B cell (primary cell): ENCODE results near the gene ANKRD35.

Experiments
- EZH2 ChIP-seq: IDR thresholded peaks from 2 replicates; pipeline ENCODE4 v1.6.1; 2012; ENCODE audit warnings: borderline replicate concordance, low read depth, mild to moderate bottlenecking, moderate library complexity, low read length; ENCODE audit not compliant: insufficient read depth, poor library complexity, severe bottlenecking
- TF ChIP-seq, protein P1 (sequence below): fragments of 200-600 bp; IDR thresholded peaks from one replicate; pipeline ENCODE4 v1.8.0; 2022; ENCODE audit warnings: antibody characterized with exemption, mild to moderate bottlenecking

DNA sequence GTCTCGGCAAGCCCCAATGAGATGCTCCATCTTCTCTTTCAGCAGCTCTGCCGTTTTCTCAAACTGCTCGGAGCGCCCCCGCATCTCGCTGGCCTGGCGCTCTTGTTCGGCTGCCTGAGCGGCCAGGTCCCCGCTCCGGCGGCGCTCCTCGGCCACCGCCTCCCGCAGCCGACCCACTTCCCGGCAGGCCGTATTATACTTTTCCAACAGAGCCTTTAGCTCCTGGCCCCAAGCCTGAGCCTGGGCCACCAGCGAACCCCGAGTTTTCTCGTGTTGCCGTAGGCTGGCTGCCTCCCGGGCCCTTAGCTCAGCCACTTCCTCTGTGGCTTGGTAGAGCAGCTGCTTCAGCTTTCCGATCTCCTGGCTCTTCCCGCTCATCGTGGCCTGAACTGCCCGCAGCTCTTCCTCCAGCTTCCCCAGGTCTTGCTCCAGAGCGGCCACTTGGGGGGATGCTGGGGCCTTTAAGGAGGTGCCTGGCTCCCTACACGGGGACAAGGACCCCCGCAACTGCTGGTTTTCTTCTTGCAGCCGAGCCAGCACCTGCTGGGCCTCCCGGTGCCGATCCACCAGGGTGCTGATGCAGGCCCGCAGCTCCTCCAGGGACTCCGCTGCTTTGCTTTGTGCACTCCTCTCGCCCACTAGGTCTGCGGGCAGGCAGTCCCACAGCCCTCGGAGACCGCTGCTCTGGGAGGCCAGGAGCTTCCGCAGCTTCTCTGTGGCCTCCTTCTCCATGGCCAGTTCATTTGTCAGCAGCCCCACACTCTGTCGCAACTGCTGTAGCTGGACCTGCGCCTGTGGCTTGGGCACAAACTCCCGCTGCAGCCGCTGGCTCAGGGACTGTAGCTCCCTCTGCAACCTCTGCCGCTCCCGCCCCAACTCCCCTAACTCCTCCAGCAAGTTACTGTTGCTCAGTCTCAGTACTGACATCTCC, 13.4 kb downstream of the ANKRD35 start:
- TF ChIP-seq, protein P1, sequence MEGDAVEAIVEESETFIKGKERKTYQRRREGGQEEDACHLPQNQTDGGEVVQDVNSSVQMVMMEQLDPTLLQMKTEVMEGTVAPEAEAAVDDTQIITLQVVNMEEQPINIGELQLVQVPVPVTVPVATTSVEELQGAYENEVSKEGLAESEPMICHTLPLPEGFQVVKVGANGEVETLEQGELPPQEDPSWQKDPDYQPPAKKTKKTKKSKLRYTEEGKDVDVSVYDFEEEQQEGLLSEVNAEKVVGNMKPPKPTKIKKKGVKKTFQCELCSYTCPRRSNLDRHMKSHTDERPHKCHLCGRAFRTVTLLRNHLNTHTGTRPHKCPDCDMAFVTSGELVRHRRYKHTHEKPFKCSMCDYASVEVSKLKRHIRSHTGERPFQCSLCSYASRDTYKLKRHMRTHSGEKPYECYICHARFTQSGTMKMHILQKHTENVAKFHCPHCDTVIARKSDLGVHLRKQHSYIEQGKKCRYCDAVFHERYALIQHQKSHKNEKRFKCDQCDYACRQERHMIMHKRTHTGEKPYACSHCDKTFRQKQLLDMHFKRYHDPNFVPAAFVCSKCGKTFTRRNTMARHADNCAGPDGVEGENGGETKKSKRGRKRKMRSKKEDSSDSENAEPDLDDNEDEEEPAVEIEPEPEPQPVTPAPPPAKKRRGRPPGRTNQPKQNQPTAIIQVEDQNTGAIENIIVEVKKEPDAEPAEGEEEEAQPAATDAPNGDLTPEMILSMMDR, result no peak
- TF ChIP-seq EZH2, result no peak
